ENCODE measurements around the gene POLR2E.

Gene POLR2E

GRCh38 chr19:1063909-1064660, 31.1 kb downstream of the POLR2E start:
- TF ChIP-seq REST (IDR thresholded peaks at IDR 0.05; ENCODE audit: insufficient read depth in 1 of 2, low read depth in 2 of 2, low read length in 2 of 2) = no peak
- TF ChIP-seq FOXP2 (optimal IDR thresholded peaks at IDR 0.05; ENCODE audit: borderline replicate concordance, extremely low read depth, extremely low read length, insufficient read depth) = no peak
- no peak for TF ChIP-seq POLR2AphosphoS5 (IDR thresholded peaks at IDR 0.05; ENCODE audit: low read depth, low read length)
- no peak for TF ChIP-seq TAF1 (IDR thresholded peaks at IDR 0.05; ENCODE audit: borderline replicate concordance, insufficient read depth, low read length)
- TF ChIP-seq SIN3A (IDR thresholded peaks at IDR 0.05; ENCODE audit: borderline replicate concordance, insufficient read depth, low read length) = no peak

- TF ChIP-seq REST (IDR thresholded peaks at IDR 0.05; ENCODE audit: insufficient read depth in 1 of 2, low read depth in 2 of 2, low read length in 2 of 2) (no peak), SIN3A (IDR thresholded peaks at IDR 0.05; ENCODE audit: borderline replicate concordance, insufficient read depth, low read length) (no peak), FOXP2 (optimal IDR thresholded peaks at IDR 0.05; ENCODE audit: borderline replicate concordance, extremely low read depth, extremely low read length, insufficient read depth) (no peak), POLR2AphosphoS5 (IDR thresholded peaks at IDR 0.05; ENCODE audit: low read depth, low read length) (no peak), TAF1 (IDR thresholded peaks at IDR 0.05; ENCODE audit: borderline replicate concordance, insufficient read depth, low read length) (no peak)
Measured at GRCh38 chr19:1063030-1063908, 31.9 kb downstream of the POLR2E start.

GRCh38 chr19:1062387-1063029, 32.7 kb downstream of the POLR2E start:
- TF ChIP-seq REST (IDR thresholded peaks at IDR 0.05; ENCODE audit: insufficient read depth in 1 of 2, low read depth in 2 of 2, low read length in 2 of 2) = no peak
- no peak for TF ChIP-seq POLR2AphosphoS5 (IDR thresholded peaks at IDR 0.05; ENCODE audit: low read depth, low read length)
- TF ChIP-seq FOXP2 (optimal IDR thresholded peaks at IDR 0.05; ENCODE audit: borderline replicate concordance, extremely low read depth, extremely low read length, insufficient read depth) = no peak
- no peak for TF ChIP-seq TAF1 (IDR thresholded peaks at IDR 0.05; ENCODE audit: borderline replicate concordance, insufficient read depth, low read length)
- no peak for TF ChIP-seq SIN3A (IDR thresholded peaks at IDR 0.05; ENCODE audit: borderline replicate concordance, insufficient read depth, low read length)

GRCh38 chr19:1061987-1062386, 33.2 kb downstream of the POLR2E start:
- TF ChIP-seq TAF1 (IDR thresholded peaks at IDR 0.05; ENCODE audit: borderline replicate concordance, insufficient read depth, low read length) (no peak), REST (IDR thresholded peaks at IDR 0.05; ENCODE audit: insufficient read depth in 1 of 2, low read depth in 2 of 2, low read length in 2 of 2) (no peak), SIN3A (IDR thresholded peaks at IDR 0.05; ENCODE audit: borderline replicate concordance, insufficient read depth, low read length) (no peak), FOXP2 (optimal IDR thresholded peaks at IDR 0.05; ENCODE audit: borderline replicate concordance, extremely low read depth, extremely low read length, insufficient read depth) (no peak), POLR2AphosphoS5 (IDR thresholded peaks at IDR 0.05; ENCODE audit: low read depth, low read length) (no peak)
